B cell (primary cell): ENCODE data around the gene STX10.

ENCODE experiments used
- CTCF ChIP-seq: fragments of 200-600 bp; IDR thresholded peaks from one replicate; pipeline ENCODE4 v1.8.0; 2022; ENCODE audit warnings: antibody characterized with exemption, mild to moderate bottlenecking
- EZH2 ChIP-seq: IDR thresholded peaks from 2 replicates; pipeline ENCODE4 v1.6.1; 2012; ENCODE audit warnings: borderline replicate concordance, low read depth, mild to moderate bottlenecking, moderate library complexity, low read length; ENCODE audit not compliant: insufficient read depth, poor library complexity, severe bottlenecking

GRCh38 chr19:13139633-13140311 lies 10.4 kb downstream of the STX10 start:
- TF ChIP-seq CTCF (no peak), EZH2 (no peak)
